GM18873 (cell line): ENCODE data around the gene AAMP.
A peak's percentile ranks its signal among the peaks of the same experiment; 100 is the strongest.
"Not testable (repeated sequence)": the region's sequence is repeated elsewhere in the genome, so short reads cannot be mapped to it uniquely, and the experiment has no call there.

Source experiments
- ATAC-seq: cut with Tn5 transposase; IDR thresholded peaks from one replicate; pipeline ENCODE4 v1.9.1; 2021; ENCODE audit warnings: mild to moderate bottlenecking, moderate library complexity, moderate number of reproducible peaks; ENCODE audit not compliant: unreplicated experiment, low FRiP score

AAMP gene

DNA sequence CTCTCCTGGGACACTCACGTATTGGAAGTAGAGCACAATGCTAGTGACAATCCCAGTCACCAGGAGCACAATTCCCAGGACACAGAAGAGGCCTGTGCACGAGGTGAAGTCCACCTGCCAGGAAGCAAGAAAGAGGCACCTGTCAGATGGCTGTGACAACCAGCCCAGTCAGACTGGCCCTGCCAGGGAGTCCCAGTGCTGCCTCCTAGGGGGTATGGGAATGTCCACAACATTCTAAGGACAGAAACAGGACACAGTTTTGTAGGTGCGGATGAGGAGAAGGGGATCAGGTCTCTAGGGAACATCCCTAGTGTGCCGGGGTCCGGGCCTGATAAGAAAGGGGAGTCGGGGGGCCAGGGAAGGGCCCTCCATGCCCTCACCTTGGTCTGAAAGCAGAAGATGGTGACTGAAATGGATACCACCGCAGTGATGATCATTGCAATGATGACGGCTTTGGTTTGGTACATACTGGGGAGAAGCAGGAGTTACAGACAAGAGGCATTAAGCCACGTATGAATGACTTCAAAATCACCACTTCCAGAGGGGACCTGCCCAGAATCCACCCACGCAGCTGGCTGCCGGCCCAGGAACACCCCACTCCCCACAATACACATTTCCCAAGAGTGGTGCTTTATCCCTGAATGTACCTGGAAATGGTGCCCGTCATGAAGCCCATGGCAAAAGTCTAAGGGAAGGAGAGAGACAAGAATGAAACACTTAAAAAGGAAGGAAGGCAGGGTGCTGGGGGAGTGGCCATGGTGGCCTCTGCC lies 7.2 kb upstream of the AAMP start:
- ATAC-seq = no peak

DNA sequence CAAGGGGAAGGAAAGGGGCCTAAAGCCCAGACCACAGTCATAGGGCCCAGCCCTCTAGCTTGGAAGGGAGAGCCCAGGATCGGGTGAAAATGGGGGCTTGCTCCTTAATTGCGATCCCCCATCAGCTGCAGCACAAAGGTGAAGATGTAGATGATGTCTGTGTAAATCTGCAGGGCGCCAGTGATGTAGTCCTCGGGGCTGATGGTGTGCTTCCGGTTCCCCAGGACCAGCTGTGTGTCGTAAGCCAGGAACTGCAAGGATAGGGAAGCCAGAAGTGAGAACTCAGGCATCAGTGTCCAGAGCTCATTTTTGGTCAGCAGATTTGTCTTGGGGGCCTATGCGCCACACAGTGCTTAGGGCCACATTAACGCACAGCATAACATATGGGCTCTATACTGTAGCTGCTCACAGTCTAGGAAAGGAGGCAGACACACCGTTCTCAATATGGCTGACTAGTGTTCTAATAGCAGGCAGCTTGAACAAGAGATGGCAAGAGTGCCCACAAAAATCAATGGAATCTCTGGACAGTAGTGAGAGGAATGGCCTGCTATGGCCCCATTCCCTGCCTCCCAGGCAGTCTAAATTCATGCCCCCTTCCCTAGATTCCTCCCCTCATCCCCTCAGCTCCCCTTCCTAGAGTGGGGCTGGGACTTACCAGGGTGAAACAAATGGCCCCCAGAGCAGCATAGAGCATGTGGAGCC lies 5.6 kb upstream of the AAMP start:
- ATAC-seq = no peak

DNA sequence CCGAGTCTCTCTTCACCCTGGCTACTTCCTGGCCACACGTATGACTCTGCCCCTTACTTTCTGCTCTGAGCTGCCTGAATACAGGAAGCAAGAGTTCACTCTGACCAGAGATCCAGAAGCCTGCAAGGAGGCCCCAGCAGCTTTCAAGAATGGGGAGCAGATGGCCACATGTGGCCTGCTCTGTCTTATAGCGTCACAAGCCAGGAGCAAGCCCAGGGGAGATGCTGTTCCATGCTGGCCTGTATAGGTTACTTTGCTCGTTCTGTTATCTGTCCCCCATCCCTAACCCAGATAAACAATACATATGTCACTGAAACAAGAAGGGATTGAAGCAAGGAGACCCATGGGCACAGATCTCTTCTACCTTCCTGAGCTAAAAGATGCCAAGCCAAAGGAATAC lies 4.6 kb upstream of the AAMP start:
- no peak for ATAC-seq

DNA sequence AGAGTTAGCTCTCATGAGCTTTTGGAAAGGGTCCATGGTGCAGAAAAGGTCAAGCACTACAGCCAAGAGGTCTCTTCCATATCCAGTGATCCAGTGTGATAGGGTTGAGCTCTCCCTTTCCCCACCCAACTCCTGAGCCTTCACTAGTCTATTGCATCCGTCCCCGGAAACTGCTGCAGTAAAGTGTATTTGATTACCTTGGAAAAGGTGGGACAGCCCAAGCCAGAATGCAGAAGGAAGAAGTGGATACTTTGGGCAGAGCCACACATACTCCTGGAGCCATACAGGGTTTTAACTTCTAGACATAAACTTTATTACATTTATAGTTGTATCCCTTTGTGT lies 3.9 kb upstream of the AAMP start:
- ATAC-seq = no peak

DNA sequence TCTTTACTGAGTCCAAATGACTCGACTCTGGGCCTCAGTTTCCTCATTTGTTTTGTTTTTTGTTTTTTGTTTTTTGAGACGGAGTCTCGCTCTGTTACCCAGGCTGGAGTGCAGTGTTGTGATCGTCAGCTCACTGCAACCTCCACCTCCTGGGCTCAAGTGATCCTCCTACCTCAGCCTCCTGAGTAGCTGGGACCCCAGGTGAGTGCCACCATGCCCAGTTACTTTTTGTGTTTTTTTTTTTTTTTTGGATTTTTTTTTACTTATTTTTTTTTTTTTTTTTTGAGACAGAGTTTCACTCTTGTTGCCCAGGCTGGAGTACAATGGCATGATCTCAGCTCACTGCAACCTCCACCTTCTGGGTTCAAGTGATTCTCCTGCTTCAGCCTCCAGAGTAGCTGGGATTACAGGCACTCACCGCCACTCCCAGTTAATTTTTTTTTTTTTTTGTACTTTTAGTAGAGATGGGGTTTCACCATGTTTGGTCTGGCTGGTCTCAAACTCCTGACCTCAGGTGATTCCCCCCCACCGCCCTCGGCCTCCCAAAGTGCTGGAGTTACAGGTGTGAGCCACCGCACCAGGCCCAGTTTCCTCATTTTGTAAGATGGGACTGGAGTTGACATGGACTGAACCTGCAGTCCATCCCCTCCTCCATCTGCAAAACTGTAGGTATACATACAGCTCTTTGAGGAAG lies 3.4 kb upstream of the AAMP start:
- not testable (repeated sequence) for ATAC-seq

DNA sequence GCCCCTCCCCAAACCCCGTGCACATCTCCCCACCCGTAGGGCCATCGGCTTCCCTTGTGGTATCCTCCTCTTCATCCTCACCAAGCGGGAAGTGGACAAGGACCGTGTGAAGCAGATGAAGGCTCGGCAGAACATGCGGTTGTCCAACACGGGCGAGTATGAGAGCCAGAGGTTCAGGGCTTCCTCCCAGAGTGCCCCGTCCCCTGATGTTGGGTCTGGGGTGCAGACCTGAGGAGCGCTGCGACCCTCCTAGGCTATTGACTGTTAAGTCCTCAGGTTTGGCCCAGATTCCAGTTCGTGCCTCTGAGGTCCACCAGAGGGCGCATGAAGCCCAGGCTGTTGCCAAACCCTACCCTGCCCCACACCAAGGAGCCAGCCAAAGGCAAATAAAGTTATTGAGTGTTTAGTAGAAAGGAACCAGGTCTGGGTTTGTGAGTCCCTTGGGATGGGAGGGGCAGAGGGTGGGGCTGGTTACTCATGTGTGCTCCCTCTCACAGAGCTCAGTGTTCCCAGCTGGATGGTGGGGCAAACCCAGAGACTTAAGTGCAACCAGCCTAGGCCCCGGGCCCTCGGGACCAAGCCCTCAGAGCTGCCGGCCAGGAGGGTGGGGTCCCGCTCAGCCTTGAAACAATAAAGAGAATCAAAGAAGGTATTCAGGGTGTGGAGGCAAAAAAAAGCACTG lies 2.7 kb upstream of the AAMP start:
- ATAC-seq = peak; percentile 25

DNA sequence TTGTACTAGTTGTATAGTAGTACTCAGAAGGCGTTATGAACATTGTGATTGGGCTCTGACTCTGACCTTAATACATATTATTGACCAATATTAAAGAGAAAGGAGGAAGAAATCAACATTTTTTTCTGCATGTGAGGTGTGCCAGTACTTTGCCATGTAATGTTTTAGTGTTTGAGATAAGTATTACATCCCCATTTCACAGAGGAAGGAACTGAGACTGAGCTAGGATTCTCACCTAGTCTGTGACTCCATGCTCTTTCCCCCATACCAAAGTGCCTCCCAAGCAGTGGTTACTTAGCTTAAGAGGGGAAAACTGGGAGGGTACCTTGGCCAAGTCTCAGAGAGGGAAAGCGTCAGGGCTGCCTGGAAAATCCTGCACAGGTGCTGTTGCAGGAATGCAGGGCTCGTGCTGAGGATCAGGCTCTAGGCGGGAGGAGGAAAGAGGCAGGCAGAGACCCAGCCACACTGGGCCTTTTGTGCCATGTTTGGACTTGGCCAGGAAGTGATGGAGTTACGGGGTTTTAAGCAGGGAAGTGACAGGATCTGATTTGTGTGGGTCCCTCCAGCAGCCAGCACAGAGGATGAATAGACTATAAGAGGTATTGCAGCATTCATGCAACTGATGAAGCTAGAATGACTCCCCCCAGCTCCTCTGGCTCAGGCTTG lies 2.1 kb upstream of the AAMP start:
- ATAC-seq = no peak

DNA sequence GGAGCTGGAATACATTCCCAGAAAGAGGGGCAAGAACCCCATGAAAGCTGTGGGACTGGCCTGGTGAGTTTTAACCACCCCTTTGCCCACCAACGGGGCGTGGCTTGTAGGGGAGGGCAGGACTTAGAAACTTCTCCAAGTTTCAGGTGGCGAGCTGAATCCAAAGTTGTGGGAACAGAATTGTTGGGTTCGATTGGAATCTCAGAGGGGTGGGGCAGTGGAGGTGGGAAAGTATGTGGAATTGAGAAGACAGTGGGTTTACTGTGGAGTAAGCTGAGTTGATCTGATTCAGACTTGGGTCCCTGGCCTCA lies 1.5 kb upstream of the AAMP start:
- ATAC-seq = no peak

DNA sequence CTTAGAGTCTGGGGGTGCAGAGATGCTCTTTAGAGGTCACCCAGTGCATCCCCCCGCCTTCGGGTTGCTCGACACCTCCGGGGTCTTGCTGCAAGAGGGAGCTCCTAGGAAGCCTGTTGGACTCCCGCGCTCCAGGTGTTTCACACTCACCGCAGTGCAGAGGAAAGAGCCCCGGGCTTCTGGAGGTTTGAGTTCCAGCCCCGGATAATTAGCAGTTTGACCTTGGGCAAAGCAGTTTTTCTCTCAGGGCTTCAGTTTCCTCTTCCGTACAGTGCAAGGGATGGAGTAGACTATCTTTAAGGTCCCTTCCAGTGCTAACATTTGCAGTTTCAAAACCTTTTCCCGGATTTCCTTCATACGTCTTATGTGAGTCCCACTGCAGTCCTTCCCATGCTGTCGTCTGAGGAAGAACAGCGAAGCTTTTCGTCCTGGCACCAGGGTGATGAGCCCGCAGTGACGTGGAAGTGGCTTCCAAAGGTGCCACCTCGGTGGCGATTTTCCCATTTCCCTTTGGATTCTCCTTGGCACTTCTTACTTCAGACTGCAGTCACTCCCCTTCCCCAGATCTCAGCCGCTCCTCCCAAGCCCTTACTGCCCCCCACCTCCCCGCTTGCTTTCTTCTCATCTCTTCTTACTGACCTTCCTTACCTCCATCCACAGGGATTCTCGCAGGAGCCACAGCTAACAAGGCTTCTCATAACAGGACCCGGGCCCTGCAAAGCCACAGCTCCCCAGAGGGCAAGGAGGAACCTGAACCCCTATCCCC lies 967 bp upstream of the AAMP start:
- no peak for ATAC-seq

DNA sequence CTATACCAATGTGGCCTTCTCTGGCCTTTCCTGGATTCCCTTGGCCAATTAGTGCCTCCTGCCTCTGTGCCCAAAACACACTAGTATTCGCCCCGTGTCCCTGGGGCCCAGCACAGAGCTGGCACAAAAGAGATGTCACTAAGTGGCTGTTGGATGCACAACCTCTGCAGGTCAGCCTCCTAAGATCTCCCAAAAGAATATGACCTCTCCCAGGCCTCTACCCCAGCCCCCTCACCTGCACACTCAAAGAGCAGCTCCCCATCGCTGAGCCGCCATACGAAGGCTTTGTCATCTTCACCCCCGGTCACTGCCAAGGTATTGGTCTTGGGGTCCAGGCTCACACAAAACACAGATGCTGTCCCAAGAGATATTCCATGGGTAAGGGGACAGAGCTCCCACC lies 2.7 kb downstream of the AAMP start:
- no peak for ATAC-seq

DNA sequence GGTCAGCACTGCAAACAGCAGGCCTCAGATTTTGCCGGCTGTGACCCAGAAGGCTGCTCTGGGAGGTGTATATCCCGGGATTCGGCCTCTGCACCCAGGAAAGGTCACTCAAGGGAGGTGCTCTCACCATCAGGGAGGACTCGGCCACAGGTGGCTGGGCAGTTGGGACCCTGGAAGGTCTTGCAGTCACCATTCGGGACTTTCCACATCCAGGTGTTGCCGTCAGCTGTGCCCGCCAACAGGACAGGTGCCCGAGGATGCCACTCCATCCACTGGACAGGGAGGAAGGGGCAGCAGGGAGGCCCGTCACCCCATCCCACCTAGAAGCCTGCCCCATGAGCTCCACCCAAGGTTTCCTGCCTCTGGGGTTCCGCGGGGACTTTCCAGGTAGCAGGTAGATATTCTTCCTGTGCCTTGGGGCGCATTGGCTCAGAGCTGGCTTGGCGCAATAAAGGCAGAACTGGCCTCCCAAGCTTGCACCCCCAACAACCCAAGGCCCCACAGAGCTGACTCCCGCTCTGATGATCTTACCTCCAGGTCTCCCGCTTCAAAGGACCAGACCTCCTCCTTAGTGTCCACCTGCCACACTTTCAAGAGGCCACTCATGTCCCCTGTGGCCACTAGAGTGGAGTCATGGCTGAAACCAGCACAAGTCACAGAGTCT lies 3.5 kb downstream of the AAMP start:
- no peak for ATAC-seq

DNA sequence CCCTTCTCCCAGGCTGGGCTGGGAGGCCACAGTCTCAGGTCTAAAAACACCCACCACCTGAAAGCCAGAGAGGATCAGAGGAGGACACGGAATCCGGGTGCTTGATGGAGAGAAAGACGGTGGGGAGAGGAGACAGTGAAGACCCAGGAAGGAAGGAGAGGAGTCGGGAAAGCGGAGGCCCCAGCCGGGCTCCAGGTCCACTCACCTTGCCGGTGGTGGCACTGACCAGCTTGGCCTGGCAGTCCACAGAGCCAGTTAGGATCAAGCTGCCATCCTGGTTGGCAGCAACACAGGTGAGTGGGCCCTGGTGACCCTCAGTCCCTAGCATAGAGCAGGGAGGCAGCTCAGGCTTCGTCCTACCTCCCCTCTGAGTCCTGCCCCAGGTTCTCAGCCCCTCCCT lies 4.3 kb downstream of the AAMP start:
- ATAC-seq = no peak

DNA sequence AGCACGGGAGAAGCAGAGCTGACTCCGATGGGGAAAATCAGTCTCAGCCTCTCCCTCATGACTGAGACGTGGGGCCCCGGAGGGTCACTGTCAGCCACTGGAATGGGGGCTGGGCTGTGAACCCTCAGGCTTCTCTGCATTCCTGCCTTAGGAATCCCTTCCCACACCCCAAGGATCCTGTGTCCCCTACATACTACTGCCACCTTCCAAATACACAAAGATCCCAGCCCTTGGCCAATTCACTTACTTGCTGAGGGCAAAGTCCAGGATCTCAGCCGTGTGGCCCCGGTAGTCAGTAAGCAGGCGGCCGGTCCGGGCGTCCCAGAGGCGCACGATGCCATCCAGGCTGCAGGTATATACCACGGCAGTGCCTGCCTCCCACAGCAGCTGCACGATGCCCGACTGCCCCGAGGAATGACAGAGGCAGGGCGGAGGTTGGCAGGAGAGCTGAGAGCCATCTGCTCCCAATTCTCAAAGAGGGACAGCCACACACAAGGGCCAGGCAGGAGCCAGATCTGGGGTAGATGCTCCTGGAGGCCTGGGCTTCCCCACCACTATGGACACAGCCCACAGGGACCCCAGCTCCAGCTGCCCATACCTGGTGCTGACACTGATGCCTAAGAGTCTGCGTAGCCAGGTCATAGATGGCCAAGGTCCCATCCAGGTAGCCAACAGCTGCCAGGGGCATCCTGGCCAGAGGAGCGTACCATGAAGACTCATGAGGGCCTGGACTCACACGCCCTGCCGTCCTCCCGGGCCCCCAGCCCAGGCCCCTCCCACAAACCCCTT lies 5.0 kb downstream of the AAMP start:
- ATAC-seq = no peak

DNA sequence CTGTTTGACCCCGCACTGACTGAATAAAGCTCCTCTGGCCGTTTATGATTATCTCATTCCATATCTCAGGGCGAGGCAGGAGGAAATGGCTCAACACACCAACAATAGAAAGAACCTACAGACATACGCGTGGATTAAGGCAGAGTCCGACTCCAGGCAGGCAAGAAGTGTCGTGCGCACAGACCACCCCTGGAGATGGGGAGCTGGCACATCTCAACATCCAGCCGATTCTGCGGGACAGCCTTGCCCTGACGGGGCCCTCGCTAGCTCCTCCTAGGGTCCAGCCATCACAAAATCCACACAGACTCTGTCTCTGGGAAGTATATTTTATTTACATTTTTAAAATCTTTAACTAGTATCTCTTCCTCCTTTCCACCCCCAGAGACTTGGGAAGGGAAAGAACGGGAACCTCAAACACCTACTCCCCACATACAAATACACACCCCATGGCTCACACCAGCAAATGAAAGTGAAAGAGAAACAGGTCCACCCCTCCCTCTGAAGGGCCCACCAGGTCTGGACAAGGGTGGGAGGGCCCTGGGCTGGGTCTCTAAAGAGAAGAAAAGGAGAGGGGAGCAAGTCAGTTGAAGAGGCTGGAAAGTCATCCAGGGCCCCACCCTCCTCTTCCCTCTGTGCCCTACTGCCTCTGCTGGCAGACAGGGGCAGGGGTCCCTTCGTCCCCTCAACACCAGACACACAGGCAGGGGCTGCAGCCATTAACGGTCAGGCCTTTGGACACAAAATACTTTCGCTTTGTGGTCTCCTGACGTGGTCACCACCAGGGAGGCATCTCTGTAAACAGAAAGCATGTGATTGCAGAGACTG lies 5.9 kb downstream of the AAMP start:
- ATAC-seq = no peak

DNA sequence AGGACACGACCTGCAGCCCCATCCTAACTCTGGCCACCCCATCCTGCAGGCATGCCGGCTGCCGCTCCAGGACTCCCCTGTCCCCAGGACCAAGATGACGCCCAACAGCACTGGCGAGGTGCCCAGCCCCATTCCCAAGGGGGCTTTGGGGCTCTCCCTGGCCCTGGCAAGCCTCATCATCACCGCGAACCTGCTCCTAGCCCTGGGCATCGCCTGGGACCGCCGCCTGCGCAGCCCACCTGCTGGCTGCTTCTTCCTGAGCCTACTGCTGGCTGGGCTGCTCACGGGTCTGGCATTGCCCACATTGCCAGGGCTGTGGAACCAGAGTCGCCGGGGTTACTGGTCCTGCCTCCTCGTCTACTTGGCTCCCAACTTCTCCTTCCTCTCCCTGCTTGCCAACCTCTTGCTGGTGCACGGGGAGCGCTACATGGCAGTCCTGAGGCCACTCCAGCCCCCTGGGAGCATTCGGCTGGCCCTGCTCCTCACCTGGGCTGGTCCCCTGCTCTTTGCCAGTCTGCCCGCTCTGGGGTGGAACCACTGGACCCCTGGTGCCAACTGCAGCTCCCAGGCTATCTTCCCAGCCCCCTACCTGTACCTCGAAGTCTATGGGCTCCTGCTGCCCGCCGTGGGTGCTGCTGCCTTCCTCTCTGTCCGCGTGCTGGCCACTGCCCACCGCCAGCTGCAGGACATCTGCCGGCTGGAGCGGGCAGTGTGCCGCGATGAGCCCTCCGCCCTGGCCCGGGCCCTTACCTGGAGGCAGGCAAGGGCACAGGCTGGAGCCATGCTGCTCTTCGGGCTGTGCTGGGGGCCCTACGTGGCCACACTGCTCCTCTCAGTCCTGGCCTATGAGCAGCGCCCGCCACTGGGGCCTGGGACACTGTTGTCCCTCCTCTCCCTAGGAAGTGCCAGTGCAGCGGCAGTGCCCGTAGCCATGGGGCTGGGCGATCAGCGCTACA lies 7.0 kb downstream of the AAMP start:
- ATAC-seq = no peak

DNA sequence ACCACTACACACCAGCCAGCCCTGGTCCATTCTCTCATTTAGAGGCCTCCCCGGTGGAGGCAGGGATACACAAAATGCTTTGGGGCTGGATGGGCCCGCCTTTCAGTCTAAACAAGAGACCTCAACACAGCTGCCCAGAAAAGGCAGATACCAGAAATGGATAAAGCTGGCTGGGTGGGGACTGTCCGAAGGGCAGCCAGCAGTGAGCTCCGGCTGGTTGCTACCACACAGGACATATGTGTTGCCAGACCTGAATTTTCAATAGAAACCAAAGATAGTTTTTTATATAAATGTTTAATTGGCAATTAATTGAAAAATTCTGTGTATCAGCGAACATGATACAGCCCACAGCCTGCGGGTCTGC lies 7.7 kb downstream of the AAMP start:
- no peak for ATAC-seq
